HPDE6-E6E7 (cell line): ENCODE measurements around the gene IGFBP1.
"Not testable (repeated sequence)": the region's sequence is repeated elsewhere in the genome, so short reads cannot be mapped to it uniquely, and the experiment has no call there.

Experiments used
- DNase-seq: peaks from one replicate; pipeline ENCODE4 v3.0.0; 2011; ENCODE audit warnings: missing footprints; ENCODE audit errors: extremely low spot score

IGFBP1 gene

DNA sequence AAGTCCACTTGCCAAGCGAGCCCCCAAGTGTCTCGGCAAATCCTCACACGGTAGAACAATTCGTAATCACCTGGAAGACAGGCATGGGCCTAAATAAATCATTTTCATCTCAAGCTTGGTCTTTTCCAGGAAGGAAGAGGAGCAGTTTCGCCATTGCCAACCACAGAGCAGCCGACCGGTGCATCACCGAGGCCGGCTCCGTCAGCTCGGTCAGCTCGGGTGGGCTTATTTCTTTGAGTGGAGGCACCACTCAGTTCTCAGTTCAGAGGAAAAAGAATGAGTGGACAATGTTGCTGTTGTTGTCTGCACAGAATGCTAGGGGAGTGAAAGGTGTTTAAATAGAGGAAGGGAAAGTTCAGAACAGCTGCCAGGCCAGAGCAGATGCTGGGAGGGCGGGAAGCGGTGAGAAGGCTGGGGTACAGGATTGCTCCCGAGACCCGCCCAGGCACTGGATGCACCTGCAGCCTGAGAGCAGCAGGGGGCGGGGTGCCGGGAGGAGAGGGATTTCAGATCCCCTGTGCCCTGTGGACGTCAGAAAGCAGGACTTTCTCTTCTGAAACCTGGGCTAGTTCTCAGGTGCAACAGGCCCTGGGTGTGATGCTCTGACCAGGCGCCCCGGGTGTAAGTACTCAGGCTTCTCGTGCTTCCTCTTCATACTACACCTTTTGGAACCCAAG is 50.5 kb downstream of the IGFBP1 start:
- DNase-seq, result no peak

DNA sequence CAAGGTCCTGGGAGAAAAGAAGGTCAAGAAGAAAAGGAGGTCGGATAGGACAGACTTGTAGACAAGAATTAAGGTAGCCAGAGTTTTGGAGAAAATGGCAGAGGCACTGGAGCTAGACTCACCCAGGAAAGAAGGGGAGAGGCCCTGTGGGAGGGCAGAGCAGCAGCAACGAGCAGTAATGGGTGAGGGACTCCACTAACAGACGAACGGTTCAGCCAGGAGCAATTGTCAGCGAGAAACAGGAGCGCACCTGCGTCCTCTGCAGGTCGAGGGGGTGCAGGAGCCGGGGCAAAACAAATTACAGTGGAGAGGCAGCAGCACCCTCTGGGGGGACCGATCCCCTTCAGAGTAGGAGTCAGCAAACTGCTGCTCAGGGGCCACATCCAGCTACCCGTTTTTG is 51.3 kb downstream of the IGFBP1 start:
- DNase-seq, result no peak

GRCh38 chr7:45940237-45940781 is 52.0 kb downstream of the IGFBP1 start:
- not testable (repeated sequence) for DNase-seq

DNA sequence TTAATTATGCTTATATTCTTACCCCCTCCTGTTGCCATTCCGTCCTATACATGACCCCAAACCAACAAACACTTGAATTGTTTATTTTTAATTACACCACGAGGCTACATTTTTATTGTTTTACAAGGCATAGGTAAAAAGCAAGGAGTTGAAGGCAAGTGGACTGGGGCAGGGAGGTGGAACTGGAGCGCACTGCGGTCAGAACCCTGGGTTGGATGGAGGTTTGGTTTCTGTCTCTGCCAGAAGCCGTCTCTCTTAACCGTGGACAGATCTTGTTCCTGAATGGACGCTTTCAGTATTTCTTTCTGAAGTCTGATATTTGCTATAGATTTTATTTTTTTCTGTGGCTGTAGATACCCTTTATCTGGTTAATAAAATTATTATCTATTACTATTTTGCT is 52.7 kb downstream of the IGFBP1 start:
- DNase-seq, result no peak
